RPMI7951 (cell line): ENCODE results near the gene TFPI2. TPM values are rescaled to one million over a fixed set of nuclear protein-coding genes. Genes with fewer than 3 reads are reported as not detected.

Experiments
- DNase-seq: peaks from one replicate; pipeline ENCODE4 v3.0.0-alpha.2; 2012; ENCODE audit warnings: low read depth
- total RNA-seq: library from RNA; depleted of rRNA; stranded (reverse); fragments of >200 nt; shearing (Covaris generic); gene quantifications from 2 replicates; pipeline ENCODE4 v1.2.3, GENCODE V29; 2014; rRNA removed

TFPI2 gene
- total RNA-seq, 1 experiment from 2014 or later = 229 TPM

DNA sequence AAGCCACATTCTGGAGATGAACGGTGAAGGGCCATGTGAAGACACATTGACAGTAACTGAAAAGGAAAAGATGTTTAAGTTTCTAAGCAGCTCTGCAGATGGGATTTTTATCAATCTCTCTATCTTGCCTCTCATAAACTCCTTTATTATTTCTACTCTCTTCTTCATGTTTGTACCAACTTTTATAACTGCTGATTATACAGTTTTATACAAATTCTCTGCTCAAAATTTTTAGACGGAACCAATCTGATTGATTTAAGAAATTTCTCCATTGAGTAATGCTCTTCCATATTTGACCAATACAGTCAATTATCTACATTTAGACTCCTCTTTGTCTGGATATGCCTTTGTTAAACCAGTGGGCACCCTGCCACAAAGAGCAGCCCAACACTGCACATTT, 31.7 kb downstream of the TFPI2 start:
- DNase-seq = no peak

DNA sequence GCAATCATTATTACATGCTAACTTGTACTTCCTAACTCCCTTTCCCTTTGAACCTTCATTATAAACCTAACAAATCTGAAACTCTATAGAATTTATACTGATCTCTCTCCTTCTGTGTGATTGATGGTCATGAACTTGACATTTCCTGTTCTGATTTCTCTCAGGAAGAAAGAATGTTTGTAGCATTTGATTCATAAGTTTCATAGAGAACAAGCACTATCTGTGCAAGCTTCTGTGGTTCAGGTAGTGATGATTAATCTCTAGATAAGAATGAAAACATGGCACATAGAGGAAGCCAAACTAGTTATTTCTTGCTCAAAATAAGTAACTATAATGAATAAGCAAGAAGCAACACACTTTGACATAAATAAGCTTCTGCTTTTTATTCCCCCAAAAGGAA, 34.2 kb downstream of the TFPI2 start:
- DNase-seq = no peak

DNA sequence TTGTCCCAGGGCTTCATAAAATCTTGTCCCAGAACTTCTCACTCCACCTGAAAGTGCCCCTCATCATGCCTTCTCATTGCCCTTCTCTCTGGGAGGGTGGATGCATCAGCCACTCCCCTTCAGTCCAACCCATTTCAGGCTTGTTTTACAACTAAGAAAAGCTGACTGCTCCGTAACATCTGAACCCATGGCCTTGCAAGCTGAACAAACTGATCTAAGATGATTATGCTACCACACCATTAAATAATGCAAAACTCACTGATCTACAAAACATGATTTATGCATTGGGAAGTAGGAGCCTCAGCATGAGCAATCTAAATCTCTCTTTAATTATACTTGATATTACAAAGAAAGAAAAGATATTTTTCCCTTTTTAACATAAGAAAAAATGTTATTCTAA, 34.8 kb downstream of the TFPI2 start:
- DNase-seq = no peak

DNA sequence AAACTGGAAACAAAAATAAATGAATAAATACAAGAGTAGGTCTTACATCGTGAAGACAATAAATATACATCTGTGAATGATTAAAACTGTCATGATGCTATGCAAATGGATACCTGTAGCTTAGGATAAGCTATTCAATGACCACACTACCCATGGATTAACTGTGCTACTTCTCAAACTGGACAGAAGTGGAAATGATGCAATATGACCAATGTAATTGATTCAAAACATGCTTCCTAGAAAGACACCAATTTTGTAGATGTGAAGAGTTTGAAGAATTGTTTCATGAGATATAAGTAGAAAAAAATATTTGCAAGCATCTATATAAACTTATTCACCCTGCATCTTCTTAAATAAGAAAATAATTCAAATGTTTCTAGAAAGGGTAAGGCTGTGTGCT, 36.1 kb downstream of the TFPI2 start:
- no peak for DNase-seq

DNA sequence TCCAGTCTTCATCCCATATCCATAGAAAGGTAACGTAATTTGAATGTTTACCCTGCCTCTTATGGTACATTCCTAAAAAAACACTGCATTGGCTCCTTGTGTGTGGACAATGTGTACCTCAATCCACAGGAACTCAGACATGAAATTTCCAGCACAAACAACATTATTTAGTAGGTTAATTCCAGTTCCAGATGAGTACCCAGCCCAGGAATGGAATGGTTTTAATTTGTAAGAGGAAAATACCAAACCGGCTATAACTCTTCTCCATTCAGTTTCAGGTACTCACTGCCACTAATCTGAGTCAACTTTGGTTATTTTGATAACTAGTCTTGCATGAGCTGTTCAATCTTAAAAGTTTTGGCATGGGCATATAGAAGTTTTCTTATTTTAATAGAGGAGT, 39.0 kb downstream of the TFPI2 start:
- no peak for DNase-seq

DNA sequence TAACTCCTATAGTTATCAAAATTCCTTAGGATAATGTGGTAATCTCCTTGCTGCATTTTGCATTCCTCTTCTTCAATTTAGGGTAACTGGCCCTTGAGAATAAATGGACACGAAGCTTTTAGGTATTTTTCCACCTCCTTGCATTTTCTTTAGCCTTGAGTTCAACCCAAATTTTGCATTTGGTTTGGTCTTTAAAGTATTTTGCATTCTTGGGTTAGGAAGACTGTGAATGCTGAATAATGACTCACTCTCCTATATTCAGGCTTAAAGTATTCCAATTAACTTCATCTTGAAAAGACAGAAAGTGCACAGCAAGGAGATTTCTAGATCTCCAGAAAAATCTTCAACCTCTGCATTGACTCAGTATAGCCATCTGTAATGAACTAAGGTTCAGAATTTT, 47.3 kb downstream of the TFPI2 start:
- DNase-seq = peak; percentile 35

DNA sequence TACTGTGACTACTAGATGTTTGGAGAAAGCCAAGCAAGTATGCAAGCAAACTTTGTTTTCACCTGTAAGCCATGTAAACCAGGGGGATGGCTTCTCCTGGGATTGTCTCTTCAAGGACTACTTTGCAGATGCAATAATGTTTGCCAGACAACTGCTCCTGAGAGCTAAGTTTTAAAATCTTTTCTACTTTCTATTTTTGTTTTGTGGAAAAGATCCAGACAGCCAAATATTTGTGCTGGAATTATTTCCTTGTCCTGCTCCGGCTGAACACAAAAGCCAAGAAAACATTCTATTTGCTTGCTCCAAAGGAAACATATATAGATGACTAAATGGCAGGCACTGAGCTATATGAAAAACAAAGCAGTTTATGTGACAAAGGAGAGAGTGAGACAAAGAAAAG, 51.6 kb downstream of the TFPI2 start:
- no peak for DNase-seq

DNA sequence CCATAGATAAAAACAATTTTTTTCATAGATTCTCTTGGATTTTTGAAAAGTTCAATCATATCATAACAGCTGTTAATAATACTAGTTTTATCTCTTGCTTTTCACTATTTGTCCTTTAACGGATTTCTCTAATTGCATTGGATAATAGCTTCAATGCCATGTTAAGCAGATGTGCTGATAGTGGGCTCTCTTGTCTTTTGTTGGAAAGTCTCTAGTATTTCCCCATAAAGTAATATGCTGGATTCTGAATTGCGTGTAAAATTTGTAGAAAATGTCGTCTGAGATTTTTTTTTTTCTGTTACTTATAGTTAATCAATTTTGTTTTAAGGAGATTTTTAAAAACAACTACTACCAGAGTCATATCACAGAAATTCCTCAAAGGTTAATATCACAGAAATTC, 53.3 kb downstream of the TFPI2 start:
- DNase-seq = no peak

DNA sequence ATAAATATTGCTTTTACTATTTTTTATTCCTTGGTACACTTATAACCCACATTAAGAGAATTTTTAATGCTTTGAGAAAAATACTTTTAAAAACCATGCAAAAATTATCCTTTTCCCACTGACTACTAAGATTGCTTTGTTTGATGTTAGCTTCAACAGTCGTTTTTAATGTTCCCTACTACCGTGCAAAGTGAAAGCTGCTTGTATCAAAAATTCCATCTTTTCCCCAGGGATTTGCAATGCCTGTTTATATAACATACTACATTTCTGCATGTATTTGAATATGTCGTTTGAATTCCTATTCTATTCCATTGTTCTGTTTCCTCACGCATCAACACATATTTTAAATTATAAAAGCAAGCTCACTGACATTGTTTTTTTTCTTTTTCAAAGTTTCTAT, 54.4 kb downstream of the TFPI2 start:
- DNase-seq = no peak

DNA sequence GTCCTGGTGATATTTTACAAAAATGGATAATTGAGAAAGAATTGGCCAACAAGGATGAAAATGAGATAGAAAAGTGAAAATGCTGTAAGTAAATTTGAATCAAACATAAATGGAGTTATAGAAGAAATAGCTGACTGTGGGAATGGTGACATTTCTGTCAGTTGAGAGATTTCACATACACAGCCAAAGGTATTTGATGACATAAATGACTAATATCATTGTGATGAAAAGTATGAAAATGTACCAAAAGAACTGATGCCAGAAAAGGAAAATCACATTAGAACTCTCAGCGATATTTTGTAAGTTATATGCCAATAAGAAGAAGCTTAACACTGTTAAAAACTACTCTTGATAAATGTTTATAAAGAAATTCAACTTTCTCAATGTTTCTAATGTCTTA, 54.9 kb downstream of the TFPI2 start:
- DNase-seq = no peak

Other genes starting within 250 kb of the TFPI2 start
- gene GNGT1, start 15.8 kb upstream of the TFPI2 start, total RNA-seq = 0.24 TPM in 1 of 2 replicates, not detected in the other
- gene GNG11, start 31.0 kb upstream of the TFPI2 start, total RNA-seq = 264 and 265 TPM in 2 replicates
- gene BET1, start 113.6 kb upstream of the TFPI2 start, total RNA-seq = 60.7 and 61.6 TPM in 2 replicates